Stimulated activated CD4-positive, alpha-beta T cell treated with anti-CD3 and anti-CD28 coated beads, Interleukin-4, amount 100 ng/mL, for 4 hours (primary cell): ENCODE results near the gene LOXL3.
A peak's percentile ranks its signal among the peaks of the same experiment; 100 is the strongest.

Experiments
- DNase-seq, 2 experiments: peaks; one replicate each; pipeline ENCODE4 v3.0.0-alpha.2; 2020

Gene LOXL3

DNA sequence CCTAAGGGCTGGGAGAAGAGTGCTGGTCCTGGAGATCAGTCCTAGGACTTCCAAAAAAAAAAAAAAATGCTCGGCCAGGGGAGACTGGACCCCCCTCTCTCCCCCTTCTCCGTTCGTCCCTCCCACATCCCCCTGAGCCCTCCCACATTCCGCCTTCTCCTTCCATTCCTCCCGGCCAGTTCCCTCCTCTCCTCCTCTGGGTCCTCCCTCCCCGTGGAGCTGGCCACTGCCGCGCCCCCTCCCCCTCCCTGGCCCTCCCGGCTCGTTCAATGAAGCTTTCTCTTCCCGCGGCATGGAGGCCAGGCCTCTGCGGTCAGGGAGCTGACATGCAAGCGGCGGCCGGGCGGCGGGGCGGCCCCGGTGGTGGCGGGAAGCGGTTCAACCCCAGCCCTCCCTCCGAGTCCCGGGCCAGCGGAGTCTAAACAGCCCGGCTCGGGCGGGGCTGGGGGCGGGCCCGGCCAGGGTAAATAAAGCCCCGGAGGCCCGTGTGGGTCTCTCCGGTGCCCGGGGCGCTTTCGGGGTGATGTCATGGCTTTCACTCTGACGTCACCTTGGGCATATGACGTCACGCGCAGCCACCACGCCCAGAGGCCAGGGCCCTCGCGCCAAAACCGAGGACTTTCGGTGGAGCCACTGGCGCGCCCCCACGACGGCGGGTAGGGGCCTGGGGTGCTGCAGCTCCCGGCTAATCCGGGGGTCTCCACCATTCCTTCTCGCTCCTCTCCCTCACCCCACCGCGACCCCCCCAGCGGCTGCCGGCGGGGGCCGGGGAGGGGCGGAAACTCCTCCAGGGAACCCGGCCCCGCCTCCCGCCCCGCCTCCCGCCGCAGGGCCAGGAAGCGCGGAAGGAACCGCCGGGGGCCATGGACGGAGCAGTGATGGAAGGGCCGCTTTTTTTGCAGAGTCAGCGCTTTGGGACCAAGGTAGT, at the start of gene LOXL3, which contains the start of gene DOK1:
TSS of gene LOXL3 (minus strand) at position 51 of the 928 bp plus-strand sequence. CDS start 1,308 bp downstream, outside the sequence.
TSS of gene DOK1 (plus strand) at position 829 of the 928 bp plus-strand sequence. CDS start at position 864, 35 bp downstream.
- DNase-seq, result peak; percentile 74 to 87

GRCh38 chr2:74602586-74603281, 49.0 kb upstream of the LOXL3 start:
- no peak for DNase-seq

- no peak for DNase-seq
These were observed 45.9 kb upstream of the LOXL3 start for GRCh38 chr2:74599676-74600075.

GRCh38 chr2:74597410-74597809, 43.7 kb upstream of the LOXL3 start:
- DNase-seq, result no peak

- no peak for DNase-seq
These were observed 42.8 kb upstream of the LOXL3 start for GRCh38 chr2:74596584-74596983.

DNA sequence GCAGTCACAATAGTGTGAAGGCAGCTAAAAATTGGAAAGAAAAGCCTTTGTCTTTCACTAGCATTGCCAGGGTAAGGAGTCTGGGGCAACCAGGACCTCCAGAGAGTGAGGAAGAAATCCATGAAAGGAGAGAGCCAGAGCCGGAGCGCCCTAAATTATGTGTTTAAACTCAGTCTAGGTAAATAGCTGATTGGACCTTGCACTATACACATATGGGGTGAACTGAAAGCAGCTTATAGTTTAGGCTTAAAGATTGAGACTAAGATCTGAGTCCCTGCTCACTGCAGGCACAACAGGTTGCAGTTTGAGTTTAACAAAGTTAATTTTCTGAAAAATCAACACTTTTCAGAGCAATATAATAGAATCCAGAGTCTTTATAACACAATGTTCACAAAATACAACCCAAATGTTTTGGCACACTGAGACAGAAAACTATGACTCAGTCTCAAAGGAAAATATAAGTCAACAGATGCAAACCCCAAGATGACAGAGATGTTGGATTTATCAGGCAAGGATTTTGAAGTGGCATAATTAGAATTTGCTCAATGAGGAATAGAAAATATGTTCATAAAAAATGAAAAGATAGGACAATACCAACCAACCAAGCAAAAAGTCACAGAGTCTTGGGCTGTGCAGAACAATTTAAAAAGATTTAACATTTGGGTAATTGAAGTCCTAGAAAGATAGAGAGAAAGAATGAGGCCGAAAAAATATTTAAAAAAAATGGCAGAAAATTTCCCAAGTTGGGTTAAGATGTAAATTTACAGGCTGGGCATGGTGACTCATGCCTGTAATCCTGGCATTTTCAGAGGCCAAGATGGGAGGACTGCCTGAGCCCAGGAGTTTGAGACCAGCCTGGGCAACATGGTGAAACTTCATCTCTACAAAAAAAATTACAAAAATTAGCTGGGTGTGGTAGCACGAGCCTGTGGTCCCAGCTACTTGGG, 40.4 kb upstream of the LOXL3 start:
- no peak for DNase-seq

DNA sequence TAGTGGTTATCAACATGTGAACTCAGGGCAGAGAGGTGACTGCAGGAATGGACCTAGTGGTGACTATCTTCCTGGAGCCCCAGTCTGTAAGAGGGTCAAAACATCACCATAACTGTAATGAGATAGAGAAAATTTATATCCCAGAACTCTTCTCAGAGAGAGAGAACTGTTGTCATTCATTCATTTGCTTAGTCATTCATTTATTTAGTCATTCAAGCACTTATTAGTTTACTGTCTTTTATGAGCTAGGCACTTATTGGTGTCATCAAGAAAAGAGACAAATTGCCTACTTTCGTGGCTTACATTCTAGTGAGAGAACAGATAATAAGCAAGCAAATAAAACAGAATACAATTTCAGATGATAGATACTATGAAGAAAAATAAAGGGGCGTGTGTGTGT, 34.9 kb upstream of the LOXL3 start:
- DNase-seq, result no peak

GRCh38 chr2:74587664-74588277, 34.0 kb upstream of the LOXL3 start:
- DNase-seq, result peak; percentile 39 to 50

DNA sequence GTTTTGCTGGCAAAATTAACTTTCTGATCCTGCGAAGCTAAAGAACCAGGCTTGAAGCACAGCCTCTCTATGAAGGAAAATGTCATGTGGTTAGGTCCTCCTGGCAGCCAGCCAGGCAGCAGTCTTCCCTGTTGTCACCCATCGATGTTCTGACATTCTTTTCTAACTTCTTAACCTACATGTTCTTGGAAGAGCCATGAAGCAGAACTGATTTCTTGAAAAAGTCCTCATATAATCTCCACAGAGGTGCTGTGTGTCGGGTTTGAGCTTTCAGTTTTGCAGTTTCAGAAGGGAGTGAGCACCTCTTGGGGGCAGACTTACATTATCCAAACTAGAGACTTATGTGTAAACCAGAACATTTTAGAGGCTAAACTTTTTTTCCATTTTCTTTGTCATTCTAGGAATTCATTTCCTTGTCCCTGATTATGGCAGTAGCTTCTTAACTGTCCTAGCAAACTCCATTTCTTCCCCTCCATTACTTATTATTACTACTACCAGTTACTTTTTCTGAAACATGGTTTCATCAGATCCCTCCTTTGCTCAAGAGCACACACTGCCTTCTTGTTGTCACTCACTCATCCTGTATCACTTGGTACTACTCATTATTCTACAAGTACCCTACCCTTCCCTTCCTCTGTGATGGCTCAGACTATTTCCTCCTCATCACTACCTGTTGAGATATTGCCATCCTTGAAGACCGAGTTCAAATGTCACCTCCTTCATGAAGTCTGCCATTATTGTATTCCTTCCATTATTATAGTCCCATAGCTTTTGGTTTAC, 31.9 kb upstream of the LOXL3 start:
- DNase-seq, result peak in 1 of 2 experiments; percentile 7

GRCh38 chr2:74584088-74584645, 30.4 kb upstream of the LOXL3 start:
- DNase-seq, result no peak

GRCh38 chr2:74583504-74583903, 29.8 kb upstream of the LOXL3 start:
- DNase-seq, result no peak

DNA sequence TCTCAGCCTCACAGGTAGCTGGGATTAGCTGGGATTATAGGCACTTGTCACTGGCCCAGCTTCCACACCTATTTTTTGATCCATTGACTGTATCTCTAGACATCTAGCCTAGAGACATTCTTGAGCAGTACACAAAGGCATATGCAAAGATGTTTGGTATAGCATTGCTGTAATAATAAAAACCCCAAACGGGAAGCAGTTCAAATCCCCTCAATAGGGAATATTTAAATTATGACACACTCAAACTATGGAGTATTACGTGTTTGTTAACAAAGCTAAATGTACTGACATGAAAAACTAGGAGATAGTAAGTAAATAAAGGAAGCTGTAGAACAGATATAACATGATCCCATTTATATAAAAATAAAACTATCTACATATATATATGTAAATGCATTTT, 28.4 kb upstream of the LOXL3 start:
- DNase-seq, result no peak

- no peak for DNase-seq
These were observed 27.7 kb upstream of the LOXL3 start for GRCh38 chr2:74581463-74581862.

DNA sequence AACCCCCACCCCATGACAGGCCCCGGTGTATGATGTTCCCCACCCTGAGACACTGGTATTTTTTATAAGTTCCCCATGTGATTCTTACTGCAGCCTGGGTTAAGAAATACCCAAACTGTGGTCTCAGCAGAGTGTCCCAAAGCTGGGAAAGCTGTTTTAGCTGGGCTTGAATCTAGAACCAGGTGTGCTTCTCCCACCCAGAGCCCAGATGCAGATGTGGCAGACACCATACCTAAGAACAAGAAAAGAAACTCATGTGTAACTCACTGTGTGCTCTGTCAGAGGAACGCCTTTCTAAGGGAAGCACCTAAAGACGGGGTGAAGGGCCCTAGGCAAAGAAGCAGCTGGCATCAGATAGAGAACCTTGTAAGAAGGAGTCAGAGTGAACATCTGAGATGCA, 24.7 kb upstream of the LOXL3 start:
- DNase-seq, result no peak

DNA sequence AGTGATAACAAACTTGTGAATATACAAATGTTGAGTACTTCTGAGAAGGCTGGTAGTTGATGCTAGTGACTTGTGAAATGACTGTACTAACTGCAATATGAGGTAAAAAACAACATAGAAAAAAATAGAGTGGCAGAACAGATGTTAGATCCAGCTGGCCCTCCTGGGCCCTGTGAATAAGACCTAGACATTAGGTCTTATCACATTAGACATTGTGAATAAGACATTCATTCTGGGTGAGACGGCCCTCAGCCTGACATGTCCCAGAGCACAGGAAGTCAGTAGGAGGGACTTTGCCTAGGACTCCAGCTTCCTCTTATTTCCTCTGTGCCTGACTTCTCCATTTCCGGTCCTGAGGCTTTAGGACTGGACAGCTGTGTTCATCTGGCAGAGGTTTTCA, 23.7 kb upstream of the LOXL3 start:
- no peak for DNase-seq

DNA sequence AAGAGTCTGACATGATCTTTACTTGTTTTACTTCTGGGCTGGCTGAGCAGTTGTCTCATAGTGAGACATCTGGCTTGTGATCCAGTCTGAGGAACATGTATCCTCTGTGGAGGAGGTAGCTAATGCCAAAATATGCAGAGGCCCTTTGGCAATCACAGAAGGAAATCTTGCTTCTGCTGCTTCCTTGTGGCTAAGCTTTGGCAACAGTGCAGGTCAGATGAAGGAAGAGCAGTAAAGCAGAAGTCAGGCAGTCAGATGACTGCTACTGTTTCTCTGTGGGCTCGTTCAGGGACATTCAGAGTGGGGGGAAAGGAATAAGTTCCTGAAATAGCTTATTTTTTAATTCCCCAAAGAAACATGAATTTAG, 23.1 kb upstream of the LOXL3 start:
- no peak for DNase-seq

DNA sequence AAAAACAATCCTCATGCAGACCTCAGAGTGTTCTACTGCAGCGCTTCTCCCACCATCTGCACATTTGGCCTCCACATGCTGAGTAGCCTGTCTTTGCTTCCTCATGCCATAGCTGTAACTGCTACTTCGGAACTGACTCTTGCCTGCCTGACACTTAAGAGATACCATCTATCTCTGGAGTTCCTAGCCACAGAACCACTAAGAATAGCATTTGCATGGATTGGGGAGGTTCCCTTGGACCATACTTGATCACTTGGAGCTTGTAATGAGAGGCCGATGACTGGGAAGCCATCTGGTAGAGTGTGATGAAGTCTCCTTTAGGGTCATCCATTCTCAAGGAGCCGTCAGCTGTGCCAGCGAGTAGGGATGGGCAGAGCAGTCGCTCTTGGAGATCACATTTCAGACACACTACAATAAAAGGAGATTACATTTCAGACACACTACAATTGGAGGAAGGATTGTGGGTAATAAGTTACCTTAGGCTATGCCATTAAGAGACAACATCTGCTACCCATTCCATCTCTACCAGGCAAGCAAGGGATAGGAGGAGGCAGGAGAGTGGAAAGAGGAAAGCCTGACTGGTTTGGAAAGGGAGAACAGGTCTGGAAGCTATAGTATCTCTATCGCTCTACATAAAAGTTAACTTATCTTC, 22.6 kb upstream of the LOXL3 start:
- DNase-seq, result no peak

GRCh38 chr2:74575320-74575719, 21.6 kb upstream of the LOXL3 start:
- DNase-seq, result no peak

DNA sequence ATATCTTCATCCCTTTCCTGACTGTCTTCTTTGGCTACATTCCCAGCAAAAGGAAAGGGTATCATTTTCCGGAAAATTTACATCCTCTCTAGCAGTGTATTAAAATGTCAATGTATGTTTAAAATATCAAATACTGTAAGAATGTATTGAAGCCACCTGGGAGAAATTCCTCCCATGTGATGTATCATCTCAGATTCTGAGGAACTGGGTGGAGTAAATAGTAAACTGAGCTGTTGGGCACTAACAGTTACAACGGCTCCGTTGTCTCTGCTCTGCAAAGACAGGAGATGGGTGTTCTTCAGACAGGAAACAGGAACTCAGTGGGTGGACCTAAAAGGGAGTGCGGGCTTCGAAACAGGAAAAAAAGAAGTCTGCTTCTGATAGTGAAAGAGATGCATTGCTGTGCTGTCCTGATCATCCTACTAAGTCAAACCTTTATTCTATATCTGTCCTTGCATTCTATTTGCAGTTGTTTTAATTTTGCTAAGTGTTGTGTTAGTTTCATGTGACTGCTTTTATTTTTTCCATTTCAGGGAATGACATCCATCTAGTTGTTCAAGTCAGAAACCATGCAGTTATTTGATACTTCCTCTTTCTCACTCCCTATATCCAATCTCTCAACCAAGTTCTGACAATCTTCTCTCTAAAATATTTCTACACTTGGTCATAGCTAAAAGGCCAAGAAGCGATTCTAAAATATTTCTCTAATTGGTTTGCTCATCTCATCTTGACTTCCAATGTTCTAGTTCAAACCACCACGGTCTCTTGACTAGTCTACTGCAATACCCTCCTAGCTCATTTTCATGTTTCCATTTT, 20.2 kb upstream of the LOXL3 start:
- DNase-seq, result no peak
